A549 (cell line): Measurements from ENCODE around the gene CYB5D1. TPM values are rescaled to one million over a fixed set of nuclear protein-coding genes. Genes with fewer than 3 reads are reported as not detected.
"Not testable (repeated sequence)": the region's sequence is repeated elsewhere in the genome, so short reads cannot be mapped to it uniquely, and the experiment has no call there.

Source experiments
- ATAC-seq, 2 experiments: fragments of 200-7000 bp in 1 of 2; fragments of >200 bp in 1 of 2; cut with Nextera tagmentation in 1 of 2; cut with Tn5 transposase in 1 of 2; 3 replicates each; pipeline versions ENCODE4 v1.8.0 to v1.9.1; 2018 to 2020; ENCODE audit warnings: mild to moderate bottlenecking in 1 of 2, moderate library complexity in 1 of 2
- CTCF ChIA-PET: fragments of 300-600 bp; sonication (Branson Sonifier 250); formaldehyde crosslinking; extraction: SDS; loops from one replicate; lab custom pipeline; 2021; ENCODE audit warnings: antibody characterized with exemption, inconsistent platforms; lab: Yijun Ruan, JAX
- POLR2A ChIA-PET: fragments of 350-600 bp; formaldehyde crosslinking; extraction: SDS; loops from one replicate; lab custom pipeline; 2021; ENCODE audit warnings: antibody characterized with exemption, inconsistent platforms; lab: Yijun Ruan, JAX
- DNase-seq, 2 experiments: peaks; one replicate each; pipeline versions ENCODE4 v3.0.0 to v3.0.0-alpha.2; 2011 to 2016; ENCODE audit warnings: low read depth in 1 of 2, low spot score in 1 of 2
- FAIRE-seq: peaks from 2 replicates; lab custom pipeline; 2011; peaks lifted over from hg19 to GRCh38; lab: Jason Lieb, UNC
- H3K27ac ChIP-seq, 2 experiments: fragments of >200 bp; sonication (Bioruptor Twin); formaldehyde crosslinking; 3 replicates each; pipeline ENCODE4 v1.5.1; 2016 to 2017
- H3K4me1 ChIP-seq: fragments of >200 bp; sonication (Bioruptor Twin); formaldehyde crosslinking; 3 replicates; pipeline ENCODE4 v1.6.1; 2016
- H3K4me2 ChIP-seq: fragments of >200 bp; sonication (Bioruptor Twin); formaldehyde crosslinking; 3 replicates; pipeline ENCODE4 v1.6.1; 2016
- H3K4me3 ChIP-seq: fragments of >200 bp; sonication (Bioruptor Twin); formaldehyde crosslinking; 3 replicates; pipeline ENCODE4 v1.5.1; 2016
- H3K9me3 ChIP-seq: fragments of >200 bp; sonication (Bioruptor Twin); formaldehyde crosslinking; 3 replicates; pipeline ENCODE4 v1.6.1; 2016
- ATOH8 ChIP-seq: fragments of 250-450 bp; sonication (Bioruptor Pico); IDR thresholded peaks from 2 replicates; pipeline ENCODE4 v1.5.0; 2020; ENCODE audit warnings: low read depth, mild to moderate bottlenecking, moderate library complexity
- CBX8 ChIP-seq: fragments of 200-600 bp; sonication (generic); IDR thresholded peaks from 2 replicates; pipeline ENCODE4 v1.6.1; 2016
- HES2 ChIP-seq: fragments of >200 bp; sonication (Bioruptor Twin); formaldehyde crosslinking; IDR thresholded peaks from 2 replicates; pipeline ENCODE4 v1.6.1; 2016
- HEYL ChIP-seq: fragments of 250-450 bp; sonication (Bioruptor Pico); IDR thresholded peaks from 2 replicates; pipeline ENCODE4 v1.8.0; 2021; ENCODE audit warnings: mild to moderate bottlenecking, moderate library complexity
- MAX ChIP-seq: IDR thresholded peaks from 2 replicates; pipeline ENCODE4 v1.6.1; 2012
- NFE2L2 ChIP-seq: fragments of 150-350 bp; conservative IDR thresholded peaks from 2 replicates; pipeline ENCODE4 v1.6.1; 2014; ENCODE audit warnings: low read length
- NPAS2 ChIP-seq: fragments of 250-450 bp; sonication (Bioruptor Pico); IDR thresholded peaks from 2 replicates; pipeline ENCODE4 v1.8.0; 2022; ENCODE audit warnings: mild to moderate bottlenecking, moderate library complexity, borderline replicate concordance
- PHF8 ChIP-seq: fragments of 200-600 bp; sonication (generic); IDR thresholded peaks from 2 replicates; pipeline ENCODE4 v1.6.1; 2016; ENCODE audit warnings: low read depth, mild to moderate bottlenecking, antibody characterized with exemption, moderate library complexity, borderline replicate concordance
- RAD21 ChIP-seq, 2 experiments: fragments of >200 bp in 1 of 2; sonication (Bioruptor Twin) in 1 of 2; formaldehyde crosslinking in 1 of 2; IDR thresholded peaks in 1 of 2; conservative IDR thresholded peaks in 1 of 2; 2 replicates in 1 of 2; 3 replicates in 1 of 2; pipeline ENCODE4 v1.6.1; 2012 to 2018; ENCODE audit warnings: inconsistent platforms in 1 of 2
- RCOR1 ChIP-seq: fragments of 150-350 bp; IDR thresholded peaks from 2 replicates; pipeline ENCODE4 v1.6.1; 2014; ENCODE audit warnings: antibody characterized with exemption, low read length, low read depth
- RFX5 ChIP-seq: fragments of 450-650 bp; IDR thresholded peaks from 2 replicates; pipeline ENCODE4 v1.7.1; 2014; ENCODE audit warnings: antibody characterized with exemption, mild to moderate bottlenecking, moderate library complexity
- SMC3 ChIP-seq: fragments of >200 bp; sonication (Bioruptor Twin); formaldehyde crosslinking; IDR thresholded peaks from 3 replicates; pipeline ENCODE4 v1.6.1; 2018; ENCODE audit warnings: inconsistent platforms
- SREBF2 ChIP-seq: fragments of 450-650 bp; IDR thresholded peaks from 2 replicates; pipeline ENCODE4 v1.6.1; 2014; ENCODE audit warnings: mild to moderate bottlenecking, moderate library complexity
- ZFP36 ChIP-seq: fragments of 450-650 bp; IDR thresholded peaks from 2 replicates; pipeline ENCODE4 v1.6.1; 2014; ENCODE audit warnings: borderline replicate concordance; ENCODE audit not compliant: partially characterized antibody
- WGBS: methylation state at CpG from one replicate; pipeline ENCODE4 v1.1.6; 2017; ENCODE audit errors: missing lambda C conversion rate; 5-methylcytosine and 5-hydroxymethylcytosine counted together
- polyA plus RNA-seq, 4 experiments: library from polyadenylated mRNA; depleted of rRNA in 3 of 4; stranded (reverse); fragments of >200 nt; fragmentation: RNase III in 1 of 4; extraction: RNeasy Plus Mini Kit Qiagen cat#74134 plus additional on column Dnase treatment in 1 of 4; gene quantifications; 2 replicates in 3 of 4; 3 replicates in 1 of 4; pipeline ENCODE4 v1.2.3, GENCODE V29; 2011 to 2017
- TF ChIP-seq, protein P1 (sequence below): fragments of >200 bp; sonication (Bioruptor Twin); formaldehyde crosslinking; IDR thresholded peaks from 3 replicates; pipeline ENCODE4 v1.5.1; 2016

The CYB5D1 gene
- polyA plus RNA-seq, 2 of the 4 experiments (the other 2 are of a cell fraction), result 20.4 to 28.2 TPM

- FAIRE-seq (no peak), ATAC-seq (no peak), DNase-seq (no peak)
- POLR2A ChIA-PET, result interaction anchor here (1.0 kb wide), 1 partner anchor 131 kb away, joined by 4 read pairs; no protein-coding TSS in a partner anchor
- no peaks in the 10 kb centered on the region for H3K9me3 ChIP-seq
- CTCF ChIA-PET, result interaction anchor here (1.0 to 14.5 kb wide), 14 partner anchors 15 to 200 kb away, joined by 3 to 339 read pairs (median 60); partner anchors contain the start of genes ALOX15B, KDM6B, RNF227 and TRAPPC1
- peak overlapping the region; percentile 91 to 98; a peak in 5 of 6 replicates for H3K27ac ChIP-seq
- 95% methylated on average over 8 of the region's 8 CpGs for WGBS
- H3K4me2 ChIP-seq, result peak overlapping the region; percentile 81
- peak overlapping the region; percentile 69 for H3K4me3 ChIP-seq
- TF ChIP-seq RCOR1 (no peak), NPAS2 (CRISPR knock-in tag) (no peak), PHF8 (no peak), CBX8 (no peak), HES2 (no peak), MAX (no peak), RFX5 (no peak), ATOH8 (CRISPR knock-in tag) (no peak), HEYL (no peak), NFE2L2 (no peak)
- peaks cover 24% of the 10 kb centered on the region for H3K4me1 ChIP-seq
Measured at GRCh38 chr17:7859028-7859427, 1.2 kb downstream of the CYB5D1 start.

DNA sequence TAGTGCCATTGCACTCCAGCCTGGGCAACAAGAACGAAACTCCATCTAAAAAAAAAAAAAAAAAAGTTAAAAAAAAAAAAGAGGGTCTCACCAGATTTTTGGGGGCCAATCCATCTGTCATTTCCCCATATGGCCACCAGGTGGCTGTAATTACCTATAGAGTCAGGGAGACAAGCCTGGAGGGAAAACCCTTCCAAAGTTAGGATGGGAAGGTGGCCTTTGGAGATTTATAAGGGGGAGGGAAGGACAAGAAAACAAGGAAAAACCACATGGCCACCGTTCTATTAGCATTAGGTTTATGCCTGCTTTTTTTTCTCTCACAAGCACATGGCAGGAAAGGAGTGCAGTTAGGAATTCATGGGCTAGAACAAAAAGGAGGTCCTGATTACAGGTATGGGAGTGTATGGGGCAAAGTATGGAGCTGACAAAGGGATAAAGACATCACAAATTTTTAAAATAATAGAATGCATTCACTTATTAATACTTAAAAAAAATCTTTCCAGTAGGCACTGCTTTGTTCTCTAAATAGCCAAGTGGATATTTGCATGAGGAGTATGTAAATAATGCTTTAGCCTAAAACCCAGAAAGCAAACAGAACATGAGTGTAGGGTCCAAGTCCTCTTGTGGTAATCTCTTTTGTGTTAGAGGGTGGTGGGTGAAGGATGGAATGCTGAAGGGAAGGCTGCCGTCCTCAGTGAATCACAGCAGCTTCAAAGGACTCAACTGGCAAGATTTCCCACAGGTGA lies 5.1 kb downstream of the CYB5D1 start:
- peaks cover 15% of the 10 kb centered on the region for H3K4me1 ChIP-seq
- 25% methylated on average over 3 of the region's 3 CpGs for WGBS

GRCh38 chr17:7864384-7864783 lies 6.6 kb downstream of the CYB5D1 start:
- H3K9me3 ChIP-seq, H3K4me1 ChIP-seq, H3K4me2 ChIP-seq, ATAC-seq, H3K27ac ChIP-seq, FAIRE-seq, H3K4me3 ChIP-seq, DNase-seq: not testable (repeated sequence)
- POLR2A ChIA-PET, result interaction anchor here (0.6 kb wide), 2 partner anchors 11 to 461 kb away, joined by 3 read pairs; partner anchors contain the start of gene TMEM256
- CTCF ChIA-PET, result interaction anchor here (0.7 to 14.5 kb wide), 28 partner anchors 9 to 230 kb away, joined by 3 to 339 read pairs (median 6); partner anchors contain the start of genes ALOX15B, CHD3, CNTROB and KDM6B
- WGBS, result 80% methylated on average over 5 of the region's 5 CpGs

More for the DNA sequence above, 5.1 kb downstream of the CYB5D1 start:
- no peak overlapping the region for H3K4me3 ChIP-seq
- ATAC-seq (no peak), DNase-seq (peak; percentile 65 to 66), FAIRE-seq (no peak)
- H3K9me3 ChIP-seq, result 0 out of 3 replicates have a peak, but pooled peaks cover 2% of the 10 kb centered on the region
- no peak overlapping the region for H3K27ac ChIP-seq
- no peak overlapping the region for H3K4me2 ChIP-seq
- ChIA-PET POLR2A (no interaction called here), CTCF (interaction anchor here (0.5 to 14.5 kb wide), 52 partner anchors 11 to 451 kb away, joined by 3 to 339 read pairs (median 5); partner anchors contain the start of genes ALOX15B, CHD3, CNTROB and KDM6B)
- TF ChIP-seq ZFP36, result no peak
- TF ChIP-seq SMC3, result peak; percentile 97
- TF ChIP-seq MAX, result 0 out of 2 replicates have a peak, but pooled peaks have one; percentile 24
- TF ChIP-seq, protein P1, sequence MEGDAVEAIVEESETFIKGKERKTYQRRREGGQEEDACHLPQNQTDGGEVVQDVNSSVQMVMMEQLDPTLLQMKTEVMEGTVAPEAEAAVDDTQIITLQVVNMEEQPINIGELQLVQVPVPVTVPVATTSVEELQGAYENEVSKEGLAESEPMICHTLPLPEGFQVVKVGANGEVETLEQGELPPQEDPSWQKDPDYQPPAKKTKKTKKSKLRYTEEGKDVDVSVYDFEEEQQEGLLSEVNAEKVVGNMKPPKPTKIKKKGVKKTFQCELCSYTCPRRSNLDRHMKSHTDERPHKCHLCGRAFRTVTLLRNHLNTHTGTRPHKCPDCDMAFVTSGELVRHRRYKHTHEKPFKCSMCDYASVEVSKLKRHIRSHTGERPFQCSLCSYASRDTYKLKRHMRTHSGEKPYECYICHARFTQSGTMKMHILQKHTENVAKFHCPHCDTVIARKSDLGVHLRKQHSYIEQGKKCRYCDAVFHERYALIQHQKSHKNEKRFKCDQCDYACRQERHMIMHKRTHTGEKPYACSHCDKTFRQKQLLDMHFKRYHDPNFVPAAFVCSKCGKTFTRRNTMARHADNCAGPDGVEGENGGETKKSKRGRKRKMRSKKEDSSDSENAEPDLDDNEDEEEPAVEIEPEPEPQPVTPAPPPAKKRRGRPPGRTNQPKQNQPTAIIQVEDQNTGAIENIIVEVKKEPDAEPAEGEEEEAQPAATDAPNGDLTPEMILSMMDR, result peak; percentile 96
- peak; percentile 94 to 97 for TF ChIP-seq RAD21 (conservative IDR thresholded peaks at IDR 0.05 in 1 of 2, IDR thresholded peaks at IDR 0.05 in 1 of 2)
- no peak for TF ChIP-seq HEYL
- TF ChIP-seq SREBF2, result no peak
